Glomerular visceral epithelial cell (primary cell): Measurements from ENCODE around the gene DNAAF1.

Experiments used
- DNase-seq: peaks from one replicate; pipeline ENCODE4 v3.0.0-alpha.2; 2016; ENCODE audit errors: extremely low spot score

The DNAAF1 gene

GRCh38 chr16:84161037-84161436 is 15.9 kb downstream of the DNAAF1 start:
- no peak for DNase-seq

- DNase-seq = no peak
These were observed 16.7 kb downstream of the DNAAF1 start for GRCh38 chr16:84161801-84162200.

- DNase-seq = no peak
These were observed 20.6 kb downstream of the DNAAF1 start for GRCh38 chr16:84165746-84166145.

GRCh38 chr16:84166796-84167695 is 21.9 kb downstream of the DNAAF1 start:
- no peak for DNase-seq

- no peak for DNase-seq
These were observed 24.7 kb downstream of the DNAAF1 start for GRCh38 chr16:84169765-84170310.

- DNase-seq = no peak
These were observed 29.3 kb downstream of the DNAAF1 start for GRCh38 chr16:84174396-84174795.

GRCh38 chr16:84175350-84176081 is 30.4 kb downstream of the DNAAF1 start:
- peak; percentile 40 for DNase-seq

- DNase-seq = no peak
These were observed 31.3 kb downstream of the DNAAF1 start for GRCh38 chr16:84176192-84177053.

- no peak for DNase-seq
These were observed 32.6 kb downstream of the DNAAF1 start for GRCh38 chr16:84177741-84178073.

GRCh38 chr16:84178146-84178765 is 33.1 kb downstream of the DNAAF1 start:
- no peak for DNase-seq

- DNase-seq = no peak
These were observed 33.9 kb downstream of the DNAAF1 start for GRCh38 chr16:84178892-84179611.

GRCh38 chr16:84179612-84180320 is 34.7 kb downstream of the DNAAF1 start:
- no peak for DNase-seq

GRCh38 chr16:84180519-84181140 is 35.5 kb downstream of the DNAAF1 start:
- DNase-seq = no peak

GRCh38 chr16:84181144-84181915 is 36.2 kb downstream of the DNAAF1 start:
- DNase-seq = no peak

GRCh38 chr16:84182104-84182503 is 37.0 kb downstream of the DNAAF1 start:
- no peak for DNase-seq

GRCh38 chr16:84182680-84183571 is 37.8 kb downstream of the DNAAF1 start:
- no peak for DNase-seq

GRCh38 chr16:84183572-84183875 is 38.4 kb downstream of the DNAAF1 start:
- no peak for DNase-seq
